VCaP (cell line): Measurements from ENCODE around the gene ERVMER34-1.

Experiments used
- H3K27ac ChIP-seq: fragments of 450-650 bp; 2 replicates; pipeline ENCODE4 v1.5.1; 2017
- TF ChIP-seq, protein P1 (sequence below): fragments of 450-650 bp; conservative IDR thresholded peaks from 2 replicates; pipeline ENCODE4 v1.5.1; 2017; ENCODE audit warnings: mild to moderate bottlenecking, moderate library complexity

ERVMER34-1 gene

GRCh38 chr4:52748432-52748831, 2.8 kb downstream of the ERVMER34-1 start:
- no peak overlapping the region for H3K27ac ChIP-seq
- TF ChIP-seq, protein P1, sequence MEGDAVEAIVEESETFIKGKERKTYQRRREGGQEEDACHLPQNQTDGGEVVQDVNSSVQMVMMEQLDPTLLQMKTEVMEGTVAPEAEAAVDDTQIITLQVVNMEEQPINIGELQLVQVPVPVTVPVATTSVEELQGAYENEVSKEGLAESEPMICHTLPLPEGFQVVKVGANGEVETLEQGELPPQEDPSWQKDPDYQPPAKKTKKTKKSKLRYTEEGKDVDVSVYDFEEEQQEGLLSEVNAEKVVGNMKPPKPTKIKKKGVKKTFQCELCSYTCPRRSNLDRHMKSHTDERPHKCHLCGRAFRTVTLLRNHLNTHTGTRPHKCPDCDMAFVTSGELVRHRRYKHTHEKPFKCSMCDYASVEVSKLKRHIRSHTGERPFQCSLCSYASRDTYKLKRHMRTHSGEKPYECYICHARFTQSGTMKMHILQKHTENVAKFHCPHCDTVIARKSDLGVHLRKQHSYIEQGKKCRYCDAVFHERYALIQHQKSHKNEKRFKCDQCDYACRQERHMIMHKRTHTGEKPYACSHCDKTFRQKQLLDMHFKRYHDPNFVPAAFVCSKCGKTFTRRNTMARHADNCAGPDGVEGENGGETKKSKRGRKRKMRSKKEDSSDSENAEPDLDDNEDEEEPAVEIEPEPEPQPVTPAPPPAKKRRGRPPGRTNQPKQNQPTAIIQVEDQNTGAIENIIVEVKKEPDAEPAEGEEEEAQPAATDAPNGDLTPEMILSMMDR, result no peak

DNA sequence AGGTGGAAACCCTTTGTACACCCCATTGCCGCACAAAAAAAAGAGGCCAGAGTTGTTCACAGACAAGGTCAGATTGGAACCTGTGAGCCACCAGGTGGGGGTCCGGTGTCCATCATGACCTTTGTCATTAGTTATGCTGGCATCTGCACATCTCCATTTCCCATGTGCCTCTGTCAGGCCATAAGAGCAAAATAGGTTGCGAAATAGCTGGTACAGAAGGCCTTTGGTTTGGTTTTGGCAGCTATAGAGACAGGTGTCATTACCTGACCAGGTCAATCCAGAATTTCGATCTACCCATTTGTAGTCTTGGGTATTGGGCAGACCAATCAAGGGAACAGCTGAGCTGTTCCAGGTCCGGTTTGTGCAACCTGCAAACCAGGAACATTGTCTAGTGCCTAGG, 6.6 kb downstream of the ERVMER34-1 start:
- TF ChIP-seq, protein P1, result no peak
- H3K27ac ChIP-seq, result no peak overlapping the region

DNA sequence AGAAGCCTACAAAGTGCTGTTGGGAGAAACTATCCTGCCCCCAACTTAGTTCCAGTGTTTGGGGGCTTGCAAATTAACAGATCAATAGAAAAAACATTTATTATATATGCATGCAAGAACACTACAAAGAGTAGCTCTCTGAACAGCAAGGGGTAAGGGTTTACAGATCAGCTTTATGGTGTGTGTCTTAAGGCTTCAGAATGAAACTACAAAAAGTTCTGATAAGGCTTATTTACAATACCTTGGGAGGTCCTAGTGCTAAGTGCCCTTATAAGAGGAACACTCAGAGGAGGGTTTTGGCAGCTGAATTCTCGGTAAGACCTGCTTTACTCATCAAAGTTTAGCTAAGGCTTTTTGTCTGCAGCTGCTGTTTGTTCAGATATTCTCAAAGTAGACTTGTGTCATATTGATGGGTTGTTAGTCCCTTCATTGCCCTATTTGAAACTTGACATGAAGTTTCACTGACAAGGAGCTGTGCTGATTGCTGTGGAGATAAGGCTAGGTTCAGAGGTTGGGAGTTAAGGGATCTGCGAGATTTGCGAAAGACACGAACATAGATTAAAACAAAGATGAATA, 7.7 kb downstream of the ERVMER34-1 start:
- H3K27ac ChIP-seq, result no peak overlapping the region
- TF ChIP-seq, protein P1, result no peak

- TF ChIP-seq, protein P1, result no peak
- no peak overlapping the region for H3K27ac ChIP-seq
Measured at GRCh38 chr4:52729586-52729985, 21.6 kb downstream of the ERVMER34-1 start.

DNA sequence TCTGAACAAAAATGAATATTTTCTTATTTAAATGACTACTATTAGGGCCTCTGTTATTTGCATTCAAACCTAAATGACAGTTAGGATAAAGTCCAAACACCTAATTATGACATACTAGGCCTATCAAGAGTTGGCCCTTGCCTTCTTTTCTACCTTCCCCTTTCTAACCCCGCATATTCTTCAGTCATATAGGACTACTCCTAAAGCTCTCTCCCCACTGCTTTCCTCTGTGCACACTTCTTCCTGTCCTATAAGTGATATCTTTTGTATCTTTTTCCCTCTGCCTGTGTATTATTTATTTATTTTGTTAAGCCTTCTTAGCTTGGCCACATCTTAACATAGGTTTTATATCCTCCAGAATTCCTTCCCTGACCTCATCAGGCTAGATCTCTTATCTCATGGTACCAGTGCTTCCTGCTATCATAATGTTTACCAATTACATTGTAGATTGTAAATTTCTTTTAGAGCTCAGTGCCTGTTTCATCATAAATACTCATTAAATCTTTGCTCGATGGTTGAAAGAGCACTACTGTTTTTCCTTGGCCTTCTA, 22.5 kb downstream of the ERVMER34-1 start:
- no peak overlapping the region for H3K27ac ChIP-seq
- TF ChIP-seq, protein P1, result no peak

- TF ChIP-seq, protein P1, result no peak
- H3K27ac ChIP-seq, result no peak overlapping the region
Measured at GRCh38 chr4:52726826-52727580, 24.2 kb downstream of the ERVMER34-1 start.

- TF ChIP-seq, protein P1, result no peak
- H3K27ac ChIP-seq, result peak overlapping the region; percentile 82
Measured at GRCh38 chr4:52721968-52722815, 29.0 kb downstream of the ERVMER34-1 start.
